Uterus (tissue), 2 donors: ENCODE measurements around the gene RAB3C.

Experiments used
- CTCF ChIP-seq, 4 experiments: fragments of 200-600 bp in 2 of 4; fragments of 450-650 bp in 2 of 4; sonication (generic) in 2 of 4; IDR thresholded peaks; one replicate each; pipeline ENCODE4 v1.5.1; 2016 to 2019; ENCODE audit warnings: antibody characterized with exemption in 4 of 4, mild to moderate bottlenecking in 2 of 4, moderate library complexity in 1 of 4
- POLR2A ChIP-seq, 2 donors: fragments of 450-650 bp; IDR thresholded peaks; one replicate each; pipeline ENCODE4 v1.6.1; 2016; ENCODE audit warnings: antibody characterized with exemption in 2 of 2, mild to moderate bottlenecking in 1 of 2, moderate library complexity in 1 of 2

GRCh38 chr5:58834242-58835225, 251.7 kb downstream of the RAB3C start:
- no peak for TF ChIP-seq CTCF (IDR thresholded peaks at IDR 0.05)
- no peak for TF ChIP-seq POLR2A (IDR thresholded peaks at IDR 0.05)
